ENCODE measurements around the gene NEU4. TPM values are rescaled to one million over a fixed set of nuclear protein-coding genes. Genes with fewer than 3 reads are reported as not detected.
"Not testable (repeated sequence)": the region's sequence is repeated elsewhere in the genome, so short reads cannot be mapped to it uniquely, and the experiment has no call there.

NEU4 gene, protein sequence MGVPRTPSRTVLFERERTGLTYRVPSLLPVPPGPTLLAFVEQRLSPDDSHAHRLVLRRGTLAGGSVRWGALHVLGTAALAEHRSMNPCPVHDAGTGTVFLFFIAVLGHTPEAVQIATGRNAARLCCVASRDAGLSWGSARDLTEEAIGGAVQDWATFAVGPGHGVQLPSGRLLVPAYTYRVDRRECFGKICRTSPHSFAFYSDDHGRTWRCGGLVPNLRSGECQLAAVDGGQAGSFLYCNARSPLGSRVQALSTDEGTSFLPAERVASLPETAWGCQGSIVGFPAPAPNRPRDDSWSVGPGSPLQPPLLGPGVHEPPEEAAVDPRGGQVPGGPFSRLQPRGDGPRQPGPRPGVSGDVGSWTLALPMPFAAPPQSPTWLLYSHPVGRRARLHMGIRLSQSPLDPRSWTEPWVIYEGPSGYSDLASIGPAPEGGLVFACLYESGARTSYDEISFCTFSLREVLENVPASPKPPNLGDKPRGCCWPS
- not detected for total RNA-seq

GRCh38 chr2:241808721-241809382, at the start of gene NEU4:
NEU4 (plus strand) TSS chr2:241809193; CDS start chr2:241814485, 5,292 bp downstream.
- H3K4me1 ChIP-seq = peaks cover 5 to 15% of the 10 kb centered on the region in 2 donors
- H3K36me3 ChIP-seq = no peaks in the 10 kb centered on the region
- peak in 1 of 2 donors; percentile 55 for DNase-seq (ENCODE audit: low spot score in 2 of 2)
- intact Hi-C loops (cut with DNase I) = no loop called here
- TF ChIP-seq, protein P1, sequence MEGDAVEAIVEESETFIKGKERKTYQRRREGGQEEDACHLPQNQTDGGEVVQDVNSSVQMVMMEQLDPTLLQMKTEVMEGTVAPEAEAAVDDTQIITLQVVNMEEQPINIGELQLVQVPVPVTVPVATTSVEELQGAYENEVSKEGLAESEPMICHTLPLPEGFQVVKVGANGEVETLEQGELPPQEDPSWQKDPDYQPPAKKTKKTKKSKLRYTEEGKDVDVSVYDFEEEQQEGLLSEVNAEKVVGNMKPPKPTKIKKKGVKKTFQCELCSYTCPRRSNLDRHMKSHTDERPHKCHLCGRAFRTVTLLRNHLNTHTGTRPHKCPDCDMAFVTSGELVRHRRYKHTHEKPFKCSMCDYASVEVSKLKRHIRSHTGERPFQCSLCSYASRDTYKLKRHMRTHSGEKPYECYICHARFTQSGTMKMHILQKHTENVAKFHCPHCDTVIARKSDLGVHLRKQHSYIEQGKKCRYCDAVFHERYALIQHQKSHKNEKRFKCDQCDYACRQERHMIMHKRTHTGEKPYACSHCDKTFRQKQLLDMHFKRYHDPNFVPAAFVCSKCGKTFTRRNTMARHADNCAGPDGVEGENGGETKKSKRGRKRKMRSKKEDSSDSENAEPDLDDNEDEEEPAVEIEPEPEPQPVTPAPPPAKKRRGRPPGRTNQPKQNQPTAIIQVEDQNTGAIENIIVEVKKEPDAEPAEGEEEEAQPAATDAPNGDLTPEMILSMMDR (IDR thresholded peaks at IDR 0.05) = no peak
- no peak within 1 kb of the TSS for H3K27ac ChIP-seq
- H3K4me3 ChIP-seq = no peak within 1 kb of the TSS
- H3K27me3 ChIP-seq = no peaks in the 10 kb centered on the region
- no peaks in the 10 kb centered on the region for H3K9me3 ChIP-seq

DNA sequence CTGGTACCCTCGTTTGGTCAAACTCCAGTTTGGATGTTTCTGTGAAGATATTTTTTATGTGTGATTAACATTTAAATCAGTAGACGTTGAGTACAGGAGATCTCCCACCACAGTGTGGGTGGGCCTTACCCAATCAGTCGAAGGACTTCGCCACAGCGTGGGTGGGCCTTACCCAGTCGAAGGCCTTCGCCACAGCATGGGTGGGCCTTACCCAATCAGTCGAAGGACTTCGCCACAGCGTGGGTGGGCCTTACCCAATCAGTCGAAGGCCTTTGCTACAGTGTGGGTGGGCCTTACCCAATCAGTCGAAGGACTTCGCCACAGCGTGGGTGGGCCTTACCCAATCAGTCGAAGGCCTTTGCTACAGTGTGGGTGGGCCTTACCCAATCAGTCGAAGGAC, 49.1 kb upstream of the NEU4 start:
- H3K4me3 ChIP-seq; H3K27ac ChIP-seq; H3K9me3 ChIP-seq; H3K4me1 ChIP-seq; intact Hi-C loops (cut with DNase I); H3K27me3 ChIP-seq: not testable (repeated sequence)
- peak in 1 of 2 donors; percentile 12 for DNase-seq (ENCODE audit: low spot score in 2 of 2)
- H3K36me3 ChIP-seq = peaks cover 26 to 43% of the 10 kb centered on the region in 2 donors

GRCh38 chr2:241760301-241760771, 48.7 kb upstream of the NEU4 start:
- H3K27me3 ChIP-seq = no peaks in the 10 kb centered on the region
- H3K4me1 ChIP-seq = no peaks in the 10 kb centered on the region
- H3K27ac ChIP-seq = no peak overlapping the region
- TF ChIP-seq, protein P1 (IDR thresholded peaks at IDR 0.05) = no peak
- H3K9me3 ChIP-seq = no peaks in the 10 kb centered on the region
- peaks cover 23 to 39% of the 10 kb centered on the region in 2 donors for H3K36me3 ChIP-seq
- no peak overlapping the region for H3K4me3 ChIP-seq
- peak in 1 of 2 donors; percentile 25 for DNase-seq (ENCODE audit: low spot score in 2 of 2)
- intact Hi-C loops (cut with DNase I) = no loop called here

- TF ChIP-seq, protein P1 (IDR thresholded peaks at IDR 0.05) = no peak
- peak in 1 of 2 donors; percentile 28 for DNase-seq (ENCODE audit: low spot score in 2 of 2)
- intact Hi-C loops (cut with DNase I) = no loop called here
- H3K4me1 ChIP-seq = no peaks in the 10 kb centered on the region
- no peaks in the 10 kb centered on the region for H3K9me3 ChIP-seq
- peaks cover 11 to 21% of the 10 kb centered on the region in 2 donors for H3K36me3 ChIP-seq
- no peak overlapping the region for H3K27ac ChIP-seq
- H3K27me3 ChIP-seq = no peaks in the 10 kb centered on the region
- H3K4me3 ChIP-seq = no peak overlapping the region
These were observed 46.6 kb upstream of the NEU4 start for GRCh38 chr2:241762321-241762932.

GRCh38 chr2:241762933-241763369, 46.0 kb upstream of the NEU4 start:
- Histone ChIP-seq H3K4me3 (no peak overlapping the region), H3K27ac (no peak overlapping the region), H3K4me1 (no peaks in the 10 kb centered on the region), H3K9me3 (no peaks in the 10 kb centered on the region), H3K27me3 (no peaks in the 10 kb centered on the region), H3K36me3 (peaks cover 11 to 26% of the 10 kb centered on the region in 2 donors)
- intact Hi-C loops (cut with DNase I) = no loop called here
- peak in 1 of 2 donors; percentile 64 for DNase-seq (ENCODE audit: low spot score in 2 of 2)
- TF ChIP-seq, protein P1 (IDR thresholded peaks at IDR 0.05) = no peak
